NCI-H82 treated with DMSO at 0.1 percent for 48 hours (cell line): ENCODE data around the gene NCAM1.

Source experiments
- DNase-seq: peaks from one replicate; lab custom pipeline; 2025; ENCODE audit not compliant: unreplicated experiment; lab: John Stamatoyannopoulos, UW

Gene NCAM1

DNA sequence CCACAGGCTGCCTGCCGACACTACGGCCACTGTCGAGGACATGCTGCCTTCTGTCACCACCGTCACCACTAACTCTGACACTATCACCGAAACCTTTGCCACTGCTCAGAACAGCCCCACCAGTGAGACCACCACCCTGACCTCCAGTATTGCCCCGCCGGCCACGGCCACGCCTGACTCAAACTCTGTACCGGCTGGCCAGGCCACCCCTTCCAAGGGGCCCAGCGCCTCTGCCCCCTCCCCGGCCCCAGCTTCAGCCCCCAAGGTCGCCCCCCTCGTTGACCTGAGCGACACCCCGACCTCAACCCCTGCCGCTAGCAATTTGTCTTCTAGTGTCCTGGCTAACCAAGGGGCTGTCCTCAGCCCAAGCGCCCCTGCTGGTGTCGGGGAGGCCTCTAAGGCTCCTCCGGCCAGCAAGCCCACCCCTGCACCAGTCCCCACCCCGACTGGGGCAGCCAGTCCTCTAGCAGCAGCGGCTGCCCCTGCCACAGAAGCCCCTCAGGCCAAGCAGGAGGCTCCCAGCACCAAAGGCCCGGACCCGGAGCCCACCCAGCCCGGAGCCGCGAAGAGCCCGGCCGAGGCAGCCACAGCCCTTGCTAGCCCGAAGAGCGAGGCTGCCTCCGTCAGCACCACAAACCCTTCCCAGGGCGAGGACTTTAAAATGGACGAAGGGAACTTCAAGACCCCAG is 311.9 kb downstream of the NCAM1 start:
- DNase-seq = no peak

GRCh38 chr11:113273720-113274119 is 312.5 kb downstream of the NCAM1 start:
- DNase-seq = peak; percentile 37

GRCh38 chr11:113274713-113275582 is 313.7 kb downstream of the NCAM1 start:
- no peak for DNase-seq

- DNase-seq = no peak
Measured at GRCh38 chr11:113275602-113276001, 314.4 kb downstream of the NCAM1 start.

- no peak for DNase-seq
Measured at GRCh38 chr11:113276466-113276865, 315.2 kb downstream of the NCAM1 start.

GRCh38 chr11:113277907-113278306 is 316.7 kb downstream of the NCAM1 start:
- DNase-seq = no peak

DNA sequence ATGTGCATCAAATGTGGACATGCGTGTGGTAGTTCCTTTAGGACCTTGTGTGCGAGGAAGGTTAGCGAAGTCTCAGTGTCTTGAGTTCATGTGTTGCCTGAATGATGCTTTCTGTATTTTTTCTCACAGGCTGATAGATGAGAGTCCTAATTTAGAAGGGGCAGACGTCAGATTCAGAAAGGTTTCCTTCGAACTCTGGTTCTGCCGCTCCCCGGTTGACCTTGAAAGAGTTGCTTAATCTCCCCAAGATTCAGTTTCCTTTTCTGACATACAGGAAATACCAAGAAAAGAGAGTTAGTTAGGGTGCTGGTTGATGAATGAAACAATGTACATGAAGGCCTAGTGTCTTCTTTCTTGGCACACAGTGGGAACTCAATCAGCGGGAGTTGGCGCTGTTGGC is 317.3 kb downstream of the NCAM1 start:
- DNase-seq = no peak

DNA sequence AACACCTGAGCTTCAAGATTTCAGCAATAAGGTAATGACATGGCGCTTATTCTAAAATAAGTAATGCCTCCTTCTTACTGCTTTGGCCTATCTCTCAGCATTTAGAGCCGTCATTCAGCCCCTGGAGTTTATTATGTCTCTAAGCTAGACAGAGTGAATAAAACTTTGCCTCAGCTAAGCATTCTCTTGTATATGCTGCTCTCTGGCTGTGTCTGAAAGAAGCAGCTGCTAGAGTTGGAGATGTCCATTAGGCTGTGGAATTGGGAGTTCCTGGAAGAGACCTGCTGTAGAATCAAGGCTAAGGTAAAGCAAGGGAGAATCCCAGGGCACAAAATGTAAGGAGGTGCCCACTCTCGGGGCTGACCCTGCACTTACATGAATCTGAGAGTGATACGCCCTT is 317.7 kb downstream of the NCAM1 start:
- no peak for DNase-seq

DNA sequence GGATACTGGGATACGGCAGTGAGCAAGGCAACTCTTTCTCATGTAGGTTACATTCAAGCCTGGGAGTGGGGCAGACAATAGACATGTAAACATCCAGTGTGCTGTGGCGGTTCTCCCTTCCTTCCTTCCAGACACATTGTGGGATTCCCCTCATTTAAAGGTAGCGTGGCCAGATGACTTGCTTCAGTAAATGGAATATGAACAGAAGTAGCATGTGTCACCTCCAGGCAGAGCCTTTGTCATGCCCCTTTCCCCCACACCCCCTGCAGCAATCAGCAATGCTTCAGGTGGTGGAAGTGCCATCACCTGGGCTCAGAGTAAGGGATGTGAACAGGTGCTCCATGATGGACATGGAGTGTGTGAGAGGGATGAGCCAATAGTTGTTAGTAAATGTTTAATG is 318.4 kb downstream of the NCAM1 start:
- DNase-seq = no peak

DNA sequence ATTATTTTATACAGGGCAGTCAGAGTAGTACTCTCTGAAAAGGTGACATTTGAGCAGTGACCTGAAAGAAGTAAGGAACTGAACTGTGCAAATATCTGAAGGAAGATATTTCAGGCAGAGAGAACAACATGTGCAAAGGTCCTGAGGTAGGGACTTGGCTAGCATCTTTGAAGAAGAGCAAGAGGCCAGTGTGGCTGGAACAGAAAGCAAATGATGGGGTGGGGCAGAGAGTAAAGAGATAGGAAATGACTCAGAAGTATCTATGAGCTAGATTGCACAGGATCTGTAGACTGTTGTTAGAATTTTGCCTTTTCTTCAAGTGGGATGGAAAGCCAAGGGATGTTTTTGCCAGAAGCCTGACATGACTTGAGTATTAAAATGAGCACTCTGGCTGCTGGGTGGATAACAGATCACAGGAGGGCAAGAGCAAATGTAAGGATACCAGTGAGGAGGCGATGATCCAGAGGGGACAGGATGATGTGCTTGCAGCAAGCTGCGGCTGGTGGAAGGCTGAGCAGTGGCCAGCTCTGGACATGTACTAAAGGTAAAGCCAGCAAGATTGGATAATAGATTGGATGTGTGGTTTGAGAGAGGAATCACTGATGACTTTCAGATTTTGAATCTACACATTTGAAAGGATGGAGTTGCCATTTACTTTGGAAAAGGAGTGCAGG is 320.0 kb downstream of the NCAM1 start:
- no peak for DNase-seq

DNA sequence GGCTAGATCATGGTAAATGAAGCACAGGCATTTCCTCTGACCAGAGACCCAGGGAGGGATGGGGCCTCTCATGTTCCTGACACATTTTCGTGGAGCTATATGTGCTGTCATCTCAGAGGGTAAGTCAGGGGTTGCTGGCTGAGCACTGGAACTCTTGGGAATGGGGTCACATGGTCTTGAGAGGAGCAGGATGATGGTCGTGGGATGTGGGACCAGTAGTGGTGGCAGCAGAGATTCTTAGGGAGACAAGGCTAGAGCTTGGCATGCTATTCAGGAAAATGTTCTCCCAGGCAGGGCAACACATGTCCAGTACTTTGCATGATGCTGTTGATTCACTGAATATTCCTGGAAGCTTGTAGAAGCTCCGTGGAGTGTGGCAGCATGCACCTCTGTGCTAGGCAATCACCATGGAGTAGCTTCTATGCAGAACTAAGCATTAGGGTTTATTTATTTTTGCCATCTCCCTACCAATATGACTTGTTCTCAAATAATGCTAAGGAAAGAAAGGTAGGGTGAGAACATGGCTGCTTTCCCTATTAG is 321.7 kb downstream of the NCAM1 start:
- DNase-seq = no peak

GRCh38 chr11:113283881-113284280 is 322.7 kb downstream of the NCAM1 start:
- DNase-seq = no peak

DNA sequence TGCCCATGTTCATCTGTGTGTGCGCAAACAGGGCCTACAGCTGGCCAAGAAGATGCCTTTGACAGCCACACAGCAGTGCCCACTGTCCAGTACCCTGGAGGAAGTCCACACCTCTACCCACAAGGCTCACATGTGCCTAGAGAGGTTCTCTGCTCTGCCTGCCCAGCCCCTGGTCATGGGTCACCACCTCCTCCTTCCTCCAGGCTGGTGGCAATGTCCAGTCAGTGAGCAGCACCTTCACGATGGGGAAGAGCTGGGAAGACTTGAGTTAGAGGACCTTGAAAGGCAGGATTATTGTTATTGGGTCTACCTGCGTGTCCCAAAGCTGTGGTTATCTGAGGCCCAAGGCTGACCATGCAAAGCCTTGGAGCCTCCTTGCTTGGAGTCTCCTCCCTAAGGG is 324.8 kb downstream of the NCAM1 start:
- DNase-seq = no peak

- no peak for DNase-seq
Measured at GRCh38 chr11:113286509-113287497, 325.6 kb downstream of the NCAM1 start.

- DNase-seq = no peak
Measured at GRCh38 chr11:113287801-113288200, 326.6 kb downstream of the NCAM1 start.

DNA sequence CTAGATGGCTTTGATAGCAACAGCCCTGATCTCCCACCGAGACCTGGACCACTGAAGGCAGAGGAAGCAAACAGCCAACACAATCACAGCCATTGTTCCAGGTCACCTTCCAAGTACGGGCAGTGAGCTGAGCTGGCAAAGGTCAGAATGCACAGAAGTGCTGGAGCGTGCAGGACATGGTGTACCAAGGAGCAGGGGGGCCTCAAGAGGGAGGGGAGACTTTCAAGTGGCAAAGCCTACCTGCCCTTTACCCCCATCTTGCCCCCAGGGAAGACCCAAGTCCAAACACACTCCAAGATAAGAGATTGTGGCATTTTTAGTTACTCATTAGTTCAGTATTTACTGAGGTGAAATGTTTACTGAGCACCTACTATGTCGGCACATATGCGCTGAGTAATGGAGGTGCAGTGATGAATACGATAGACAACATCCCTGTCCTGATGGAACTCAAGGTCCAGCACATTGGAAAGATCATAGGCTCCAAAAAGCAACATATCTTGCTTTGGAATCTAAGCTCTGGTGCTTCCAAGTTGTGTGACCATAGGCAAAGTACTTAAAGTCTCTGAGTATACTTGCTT is 327.2 kb downstream of the NCAM1 start:
- no peak for DNase-seq

DNA sequence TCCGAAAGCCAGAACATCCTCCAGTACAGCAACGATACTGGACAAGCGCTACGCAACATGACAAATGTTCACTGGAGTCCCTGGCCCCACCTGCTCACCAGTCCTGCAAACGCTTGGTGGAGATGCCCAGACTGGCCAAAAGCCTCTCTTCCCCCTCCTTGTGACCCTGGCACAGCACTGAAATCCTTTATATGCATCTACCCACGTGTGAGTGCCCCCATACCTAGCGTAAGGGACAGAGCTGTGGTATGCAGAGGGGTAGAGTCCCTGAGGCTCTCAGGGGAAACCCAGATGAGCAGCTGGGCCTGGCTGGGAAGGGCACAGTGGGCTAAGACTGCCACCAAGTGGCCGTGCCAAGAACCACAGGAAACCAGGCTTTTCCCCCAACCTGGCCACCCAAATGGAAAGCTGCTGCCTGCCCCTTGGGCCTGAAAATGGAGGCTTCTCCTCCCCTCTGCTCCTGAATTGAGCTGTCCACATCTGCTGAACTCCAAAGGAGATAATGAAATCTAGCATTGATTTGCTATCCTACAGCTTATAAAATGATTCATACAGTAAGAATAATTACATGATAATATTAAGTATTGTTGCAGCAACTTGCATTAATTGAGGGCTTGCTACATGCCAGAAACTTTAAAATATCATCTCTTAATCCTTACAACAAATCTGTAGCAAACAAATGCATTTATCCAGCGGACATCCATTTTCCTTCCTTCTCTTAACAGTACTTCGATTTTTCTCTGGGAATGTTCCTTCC is 328.4 kb downstream of the NCAM1 start:
- DNase-seq = peak; percentile 36

GRCh38 chr11:113293936-113294335 is 332.7 kb downstream of the NCAM1 start:
- DNase-seq = no peak

DNA sequence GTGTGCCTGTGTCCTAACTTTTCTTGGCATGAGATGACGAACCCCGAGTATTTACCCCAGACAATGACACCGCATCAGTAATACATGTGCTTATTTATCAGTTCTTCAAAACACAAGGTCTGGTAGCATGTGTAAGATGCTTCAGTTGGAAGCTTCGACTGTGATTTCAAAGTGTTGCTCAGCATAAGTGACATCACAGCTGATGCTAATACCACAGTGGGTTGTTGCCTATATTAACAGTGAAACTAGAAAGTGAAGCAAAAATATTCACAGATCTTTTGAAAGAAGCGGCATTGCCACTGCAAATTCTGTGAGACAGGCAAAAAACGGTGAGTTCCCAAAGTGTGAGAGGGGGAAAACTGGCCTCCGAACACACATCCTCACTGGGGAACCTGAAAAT is 334.8 kb downstream of the NCAM1 start:
- DNase-seq = no peak
